ENCODE measurements around the gene DNASE1L1. TPM values are rescaled to one million over a fixed set of nuclear protein-coding genes. Genes with fewer than 3 reads are reported as not detected.

The DNASE1L1 gene
- total RNA-seq, 1 donor from 2014 or later: 20.7 TPM

DNA sequence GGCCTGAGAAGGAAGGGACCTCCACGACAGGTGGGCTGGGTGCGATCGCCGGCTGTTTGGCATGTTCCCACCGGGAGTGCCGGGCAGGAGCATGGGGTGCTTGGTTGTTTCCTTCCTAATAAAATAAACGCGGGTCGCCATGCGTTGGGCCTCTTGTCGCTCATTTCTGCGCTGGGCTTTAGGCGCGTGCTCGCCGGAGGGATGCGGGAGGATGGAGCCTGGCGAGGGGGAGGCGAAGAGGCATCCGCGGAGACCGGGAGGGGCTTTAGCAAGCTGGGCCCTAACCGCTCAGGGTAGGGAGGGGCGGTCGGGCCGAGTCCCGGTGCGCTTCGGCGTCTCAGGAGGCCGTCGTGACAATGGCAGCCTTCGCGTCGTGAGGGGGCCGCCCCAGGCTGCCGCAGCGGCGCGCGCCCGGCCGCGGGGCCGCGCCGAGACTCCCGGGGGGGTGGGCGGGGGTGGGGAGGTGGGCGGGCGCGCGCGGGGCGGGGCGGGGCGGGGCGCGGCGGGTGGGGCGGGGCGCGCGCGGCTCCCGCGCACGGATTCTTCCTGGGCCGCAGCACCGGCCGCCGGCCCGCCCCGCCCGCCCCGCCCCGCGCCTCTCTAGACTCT, 27.4 kb upstream of the DNASE1L1 start:
- no peak for DNase-seq (ENCODE audit: low read depth)
- peak overlapping the region; percentile 65 for H3K4me3 ChIP-seq (ENCODE audit: low read depth, low read length)
- no peak for TF ChIP-seq CTCF (conservative IDR thresholded peaks at IDR 0.05; ENCODE audit: low read depth, low read length)

DNA sequence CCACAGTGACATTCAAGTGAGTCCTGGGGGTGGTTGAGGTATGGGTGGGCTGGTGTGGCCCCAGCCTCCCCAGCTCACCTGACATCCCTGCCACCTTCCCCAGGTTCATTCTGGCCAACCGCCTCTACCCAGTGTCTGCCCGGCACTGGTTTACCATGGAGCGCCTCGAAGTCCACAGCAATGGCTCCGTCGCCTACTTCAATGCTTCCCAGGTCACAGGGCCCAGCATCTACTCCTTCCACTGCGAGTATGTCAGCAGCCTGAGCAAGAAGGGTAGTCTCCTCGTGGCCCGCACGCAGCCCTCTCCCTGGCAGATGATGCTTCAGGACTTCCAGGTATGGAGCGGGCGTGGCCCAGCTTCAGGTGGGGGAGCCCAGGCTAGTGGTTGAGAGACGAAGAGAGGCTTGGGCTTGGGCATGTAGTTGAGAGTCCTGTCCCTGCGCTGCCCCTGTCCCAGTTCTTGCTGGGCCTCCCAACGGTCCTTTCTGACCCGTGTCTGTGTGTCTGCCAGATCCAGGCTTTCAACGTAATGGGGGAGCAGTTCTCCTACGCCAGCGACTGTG, 26.2 kb upstream of the DNASE1L1 start:
- no peak for TF ChIP-seq CTCF (conservative IDR thresholded peaks at IDR 0.05; ENCODE audit: low read depth, low read length)
- DNase-seq (ENCODE audit: low read depth): no peak
- no peak overlapping the region for H3K4me3 ChIP-seq (ENCODE audit: low read depth, low read length)

DNA sequence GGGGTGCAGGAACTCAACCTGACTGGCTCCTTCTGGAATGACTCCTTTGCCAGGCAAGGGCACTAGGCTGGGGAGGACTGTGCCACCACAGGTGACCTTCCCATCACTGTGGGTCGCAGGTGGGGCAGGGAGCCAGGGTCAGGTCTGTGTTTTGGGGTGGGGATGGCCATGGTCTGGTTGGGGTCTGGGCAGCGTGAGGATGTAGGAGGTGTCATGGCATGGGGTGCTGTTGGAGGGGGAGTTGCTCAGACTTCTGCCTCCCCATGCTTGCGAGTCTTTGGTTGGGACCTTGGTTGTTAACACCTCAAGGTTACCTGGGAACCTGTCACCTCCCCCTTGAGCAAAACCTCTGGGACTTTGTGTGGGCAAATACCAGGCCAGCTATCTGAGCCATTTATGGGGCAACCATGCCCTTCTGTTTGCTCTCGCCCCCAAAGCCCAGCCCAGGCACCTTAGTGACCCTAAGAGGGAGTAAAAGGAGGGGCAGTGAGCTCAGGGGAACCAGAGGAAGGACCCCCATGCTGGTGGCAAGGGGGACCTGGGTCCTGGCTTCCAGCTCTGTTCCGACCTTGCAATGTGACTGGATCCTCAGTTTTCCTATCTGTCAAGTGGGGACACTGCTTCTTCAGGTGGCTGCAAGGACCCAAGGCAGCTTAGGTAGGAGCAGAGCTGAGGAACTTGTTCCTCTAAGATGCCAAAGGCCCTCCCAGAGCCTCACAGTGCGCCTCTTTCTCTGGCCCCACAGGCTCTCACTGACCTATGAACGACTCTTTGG, 25.5 kb upstream of the DNASE1L1 start:
- H3K4me3 ChIP-seq (ENCODE audit: low read depth, low read length): no peak overlapping the region
- no peak for TF ChIP-seq CTCF (conservative IDR thresholded peaks at IDR 0.05; ENCODE audit: low read depth, low read length)
- no peak for DNase-seq (ENCODE audit: low read depth)

DNA sequence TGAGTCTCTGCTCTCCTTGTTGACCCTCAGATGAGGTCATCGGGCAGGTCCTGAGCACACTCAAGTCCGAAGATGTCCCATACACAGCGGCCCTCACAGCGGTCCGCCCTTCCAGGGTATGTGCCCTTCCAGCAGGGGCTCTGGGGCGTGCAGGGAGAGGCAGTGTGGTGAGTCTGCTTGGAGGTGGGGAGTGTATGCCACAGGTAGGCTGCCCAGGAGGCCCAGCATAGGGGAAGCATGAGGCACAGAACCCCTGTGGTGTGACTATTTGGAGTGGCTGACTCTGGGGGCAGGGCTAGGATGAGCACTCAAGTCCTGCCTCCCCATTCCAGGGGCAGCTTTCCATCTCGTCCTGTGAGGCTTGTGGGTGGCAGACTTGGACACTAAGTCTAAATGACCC, 24.6 kb upstream of the DNASE1L1 start:
- TF ChIP-seq CTCF (conservative IDR thresholded peaks at IDR 0.05; ENCODE audit: low read depth, low read length): no peak
- no peak for DNase-seq (ENCODE audit: low read depth)
- H3K4me3 ChIP-seq (ENCODE audit: low read depth, low read length): no peak overlapping the region

DNA sequence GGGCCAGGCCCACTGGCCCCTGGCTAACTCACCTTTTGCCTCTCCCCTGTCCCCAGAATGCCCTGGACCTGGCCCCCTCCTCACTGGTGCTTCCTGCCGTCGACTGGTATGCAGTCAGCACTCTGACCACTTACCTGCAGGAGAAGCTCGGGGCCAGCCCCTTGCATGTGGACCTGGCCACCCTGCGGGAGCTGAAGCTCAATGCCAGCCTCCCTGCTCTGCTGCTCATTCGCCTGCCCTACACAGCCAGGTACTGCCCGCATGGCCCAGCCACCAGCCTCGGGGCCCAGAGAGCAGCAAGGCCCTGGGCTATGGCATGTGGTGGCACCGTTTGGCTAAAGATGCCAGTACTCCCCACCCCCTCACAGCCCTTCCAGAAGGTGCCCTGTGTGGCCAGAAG, 23.2 kb upstream of the DNASE1L1 start:
- DNase-seq (ENCODE audit: low read depth): no peak
- TF ChIP-seq CTCF (conservative IDR thresholded peaks at IDR 0.05; ENCODE audit: low read depth, low read length): no peak
- no peak overlapping the region for H3K4me3 ChIP-seq (ENCODE audit: low read depth, low read length)

DNA sequence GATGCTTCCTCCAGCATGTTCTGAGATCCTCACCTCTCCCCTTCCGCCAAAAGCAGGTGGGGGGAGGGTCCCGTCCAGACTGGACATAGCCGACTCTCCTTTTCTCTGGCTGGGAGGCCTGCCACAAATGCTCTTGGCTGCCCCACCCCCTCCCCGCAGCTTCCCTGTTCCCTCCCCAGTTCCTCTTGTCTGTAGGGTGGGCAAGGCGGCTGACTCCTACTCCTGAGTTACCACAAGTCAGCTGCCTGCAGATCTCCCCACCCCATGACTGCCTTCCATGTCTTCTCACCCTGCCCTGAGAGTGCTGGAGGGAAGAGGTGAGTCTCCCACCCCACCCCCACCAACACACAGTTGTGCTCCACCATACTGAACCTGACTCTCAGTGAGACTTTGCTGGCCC, 22.3 kb upstream of the DNASE1L1 start:
- TF ChIP-seq CTCF (conservative IDR thresholded peaks at IDR 0.05; ENCODE audit: low read depth, low read length): no peak
- DNase-seq (ENCODE audit: low read depth): no peak
- no peak overlapping the region for H3K4me3 ChIP-seq (ENCODE audit: low read depth, low read length)

Data from epithelial cell of proximal tubule (primary cell).